RWPE1 (cell line): Measurements from ENCODE around the gene ALPK3.
A peak's percentile ranks its signal among the peaks of the same experiment; 100 is the strongest.

Experiments used
- CTCF ChIA-PET: fragments of 350-600 bp; sonication (Branson Sonifier 250); formaldehyde crosslinking; extraction: SDS; loops from one replicate; lab custom pipeline; 2021; lab: Yijun Ruan, JAX
- POLR2A ChIA-PET: fragments of 400-600 bp; formaldehyde crosslinking; extraction: SDS; loops from one replicate; lab custom pipeline; 2020; ENCODE audit warnings: antibody characterized with exemption; ENCODE audit not compliant: low non-redundant PET; lab: Yijun Ruan, JAX
- DNase-seq: peaks from one replicate; pipeline ENCODE4 v3.0.0; 2012; ENCODE audit warnings: low spot score
- H3K27ac ChIP-seq: fragments of 450-650 bp; 2 replicates; pipeline ENCODE4 v1.5.1; 2017
- TF ChIP-seq, protein P1 (sequence below): fragments of 450-650 bp; conservative IDR thresholded peaks from 2 replicates; pipeline ENCODE4 v1.5.1; 2017; ENCODE audit warnings: low read depth, mild to moderate bottlenecking

The ALPK3 gene

DNA sequence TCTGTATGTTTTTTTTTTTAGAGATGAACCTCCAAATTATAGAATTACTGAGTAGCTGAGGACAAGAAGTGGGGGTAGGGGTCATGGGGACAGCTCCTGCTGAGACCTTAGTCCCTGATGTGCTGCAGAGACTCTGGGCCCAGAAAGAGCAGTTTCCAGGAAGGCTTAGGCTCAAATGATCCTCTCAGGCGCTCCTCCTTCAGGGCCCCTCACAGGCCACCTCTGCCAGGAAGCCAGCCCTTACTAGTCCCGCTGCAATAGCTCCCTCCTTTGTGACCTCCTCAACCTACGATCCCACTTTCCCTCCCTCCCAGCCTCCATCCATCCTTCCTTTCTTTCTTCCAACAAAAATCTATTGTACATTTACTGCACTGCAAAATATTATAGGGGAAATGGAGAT lies 91.9 kb downstream of the ALPK3 start:
- ChIA-PET CTCF (interaction anchor here (0.7 kb wide), 1 partner anchor 388 kb away, joined by 5 read pairs; no protein-coding TSS in a partner anchor), POLR2A (no interaction called here)
- DNase-seq = no peak
- TF ChIP-seq, protein P1, sequence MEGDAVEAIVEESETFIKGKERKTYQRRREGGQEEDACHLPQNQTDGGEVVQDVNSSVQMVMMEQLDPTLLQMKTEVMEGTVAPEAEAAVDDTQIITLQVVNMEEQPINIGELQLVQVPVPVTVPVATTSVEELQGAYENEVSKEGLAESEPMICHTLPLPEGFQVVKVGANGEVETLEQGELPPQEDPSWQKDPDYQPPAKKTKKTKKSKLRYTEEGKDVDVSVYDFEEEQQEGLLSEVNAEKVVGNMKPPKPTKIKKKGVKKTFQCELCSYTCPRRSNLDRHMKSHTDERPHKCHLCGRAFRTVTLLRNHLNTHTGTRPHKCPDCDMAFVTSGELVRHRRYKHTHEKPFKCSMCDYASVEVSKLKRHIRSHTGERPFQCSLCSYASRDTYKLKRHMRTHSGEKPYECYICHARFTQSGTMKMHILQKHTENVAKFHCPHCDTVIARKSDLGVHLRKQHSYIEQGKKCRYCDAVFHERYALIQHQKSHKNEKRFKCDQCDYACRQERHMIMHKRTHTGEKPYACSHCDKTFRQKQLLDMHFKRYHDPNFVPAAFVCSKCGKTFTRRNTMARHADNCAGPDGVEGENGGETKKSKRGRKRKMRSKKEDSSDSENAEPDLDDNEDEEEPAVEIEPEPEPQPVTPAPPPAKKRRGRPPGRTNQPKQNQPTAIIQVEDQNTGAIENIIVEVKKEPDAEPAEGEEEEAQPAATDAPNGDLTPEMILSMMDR = no peak
- H3K27ac ChIP-seq = no peak overlapping the region

DNA sequence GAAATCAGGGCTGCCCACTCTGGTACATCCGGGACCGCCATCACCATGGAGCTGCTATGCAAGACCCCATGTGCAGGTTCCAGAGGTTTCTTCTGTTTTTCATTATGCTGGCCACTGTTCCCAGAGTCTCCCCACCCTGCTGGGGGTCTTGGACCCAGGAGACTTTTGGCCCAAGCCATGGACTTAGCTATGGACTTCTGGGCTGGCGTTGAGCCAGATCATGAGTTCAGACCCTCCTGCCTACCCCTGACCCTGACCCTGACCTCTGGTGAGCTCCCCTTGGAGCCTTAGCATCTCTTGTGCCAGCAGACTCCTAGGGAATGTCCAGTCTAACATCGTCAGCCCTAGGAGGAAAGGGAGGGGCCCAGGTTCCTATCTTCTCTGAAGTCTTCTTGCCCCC lies 92.6 kb downstream of the ALPK3 start:
- TF ChIP-seq, protein P1 = no peak
- ChIA-PET CTCF (interaction anchor here (0.7 kb wide), 1 partner anchor 387 kb away, joined by 5 read pairs; no protein-coding TSS in a partner anchor), POLR2A (no interaction called here)
- DNase-seq = no peak
- no peak overlapping the region for H3K27ac ChIP-seq

DNA sequence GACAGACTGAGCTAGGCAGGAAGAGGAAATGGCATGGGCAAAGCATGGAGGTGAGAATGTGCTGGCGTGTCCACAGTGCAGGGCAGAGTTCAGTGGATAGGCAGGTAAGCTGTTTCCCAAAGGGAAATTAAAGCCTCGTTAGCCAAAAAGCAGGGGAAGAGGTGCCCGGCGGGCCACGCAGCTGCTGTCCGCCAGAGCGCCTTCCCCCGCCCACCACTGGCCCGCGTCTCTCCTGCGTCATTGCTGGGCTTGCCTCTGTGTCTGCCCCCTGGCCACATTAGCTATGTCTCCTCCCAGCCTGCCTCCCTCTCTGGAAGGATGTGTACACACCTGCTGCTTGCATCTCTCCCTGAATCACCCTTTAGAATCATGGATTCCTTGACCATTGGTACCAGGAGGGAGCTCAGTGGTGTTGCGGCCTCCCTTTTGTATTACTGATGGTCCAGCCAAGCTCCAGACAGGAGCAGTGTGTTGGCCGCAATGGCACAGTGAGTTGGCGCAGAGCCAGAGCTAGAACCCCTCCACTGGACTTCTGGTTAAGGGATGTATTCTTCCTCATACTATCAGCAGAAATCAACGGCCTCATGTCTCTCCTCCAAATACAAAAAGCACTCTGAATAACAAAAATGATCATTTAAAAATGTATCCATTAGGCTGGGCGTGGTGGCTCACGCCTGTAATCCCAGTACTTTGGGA lies 93.9 kb downstream of the ALPK3 start:
- POLR2A ChIA-PET = no interaction called here
- H3K27ac ChIP-seq = peak overlapping the region; percentile 86
- no peak for DNase-seq
- CTCF ChIA-PET = no interaction called here
- TF ChIP-seq, protein P1 = no peak

DNA sequence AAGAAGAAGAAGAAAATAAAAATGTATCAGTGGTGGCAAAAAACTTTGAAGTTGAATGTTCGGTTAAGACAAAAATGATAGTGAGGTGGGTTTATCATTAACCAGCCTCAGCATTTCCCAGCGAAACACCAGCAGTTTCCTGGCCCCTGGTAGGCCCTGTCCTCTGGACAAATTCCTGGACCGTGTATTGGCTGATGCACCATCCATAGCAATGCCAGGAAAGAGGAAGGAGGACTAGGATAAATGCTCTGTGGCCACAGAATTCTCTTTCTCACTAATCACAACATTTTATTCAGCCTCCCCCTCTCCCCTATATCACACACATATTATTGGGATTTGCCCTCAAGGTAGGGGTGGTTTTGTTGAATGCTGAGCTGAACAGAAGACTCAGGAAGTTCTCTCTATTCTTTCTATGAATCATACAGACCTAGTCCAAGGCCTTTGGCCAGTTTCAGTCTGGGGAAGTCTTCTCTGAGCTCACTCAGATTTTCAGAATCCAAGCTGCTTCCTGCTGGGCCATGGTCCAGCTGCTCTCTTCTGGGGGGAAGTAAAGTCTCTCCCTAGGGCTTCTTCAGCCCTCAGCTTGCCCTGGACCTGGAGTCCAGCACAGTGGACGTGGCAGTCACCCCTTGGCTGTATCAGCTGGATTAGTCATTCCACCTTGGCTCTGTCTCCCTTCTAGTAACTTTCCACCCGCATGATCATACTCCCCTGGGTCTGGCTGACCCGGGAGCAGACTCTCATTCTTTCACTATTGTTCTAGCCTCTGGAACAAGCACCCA lies 94.9 kb downstream of the ALPK3 start:
- H3K27ac ChIP-seq = peak overlapping the region; percentile 86
- ChIA-PET CTCF (interaction anchor here (0.6 kb wide), 1 partner anchor 76 kb away, joined by 3 read pairs; no protein-coding TSS in a partner anchor), POLR2A (no interaction called here)
- DNase-seq = peak; percentile 66
- TF ChIP-seq, protein P1 = no peak

DNA sequence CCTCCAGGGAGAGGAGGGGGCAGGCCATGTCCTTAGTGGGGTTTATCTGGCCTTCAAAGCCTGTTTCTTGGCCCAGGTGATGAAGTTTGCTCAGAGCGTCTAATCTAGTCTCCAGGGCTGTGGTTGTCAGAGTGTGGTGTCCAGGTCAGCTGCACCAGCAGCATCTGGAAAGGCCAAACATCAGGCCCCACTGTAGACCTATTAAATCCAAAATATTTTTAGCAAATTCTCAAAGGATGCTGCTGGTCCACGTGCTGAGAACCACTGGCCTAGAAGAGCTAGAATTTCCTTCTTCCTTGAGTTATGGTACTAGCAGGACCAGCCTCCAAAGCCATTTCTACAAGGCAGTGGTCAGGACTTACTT lies 96.2 kb downstream of the ALPK3 start:
- CTCF ChIA-PET = interaction anchor here (0.6 to 1.0 kb wide), 2 partner anchors 15 to 25 kb away, joined by 4 to 5 read pairs; no protein-coding TSS in a partner anchor
- TF ChIP-seq, protein P1 = no peak
- no peak for DNase-seq
- POLR2A ChIA-PET = no interaction called here
- H3K27ac ChIP-seq = peak overlapping the region; percentile 86

DNA sequence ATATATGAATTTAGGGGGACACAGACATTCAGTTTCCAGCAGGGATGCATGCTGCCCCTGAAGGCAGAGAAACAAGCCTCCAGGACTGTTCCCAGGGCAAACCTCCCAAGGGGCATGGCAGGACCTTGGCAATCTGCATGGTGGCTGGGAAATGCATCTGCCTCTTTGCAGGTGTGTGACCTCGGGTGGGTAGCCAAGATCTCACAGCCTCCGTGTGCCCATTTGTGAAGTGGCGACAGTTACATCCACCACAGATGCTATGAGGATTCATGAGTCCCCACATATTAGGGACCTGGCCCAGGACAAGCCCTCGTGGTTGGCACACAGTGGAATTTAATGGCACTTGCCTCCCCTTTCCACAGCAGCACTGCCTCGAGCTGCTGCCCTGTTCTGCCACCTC lies 97.2 kb downstream of the ALPK3 start:
- ChIA-PET CTCF (no interaction called here), POLR2A (no interaction called here)
- peak overlapping the region; percentile 75 for H3K27ac ChIP-seq
- TF ChIP-seq, protein P1 = no peak
- no peak for DNase-seq
